Spleen (tissue), 7 donors: ENCODE measurements around the gene NRG4.

Experiments used
- CTCF ChIP-seq, 11 experiments: fragments of 200-600 bp in 7 of 11; fragments of 450-650 bp in 4 of 11; sonication (generic) in 4 of 11; IDR thresholded peaks in 8 of 11; conservative IDR thresholded peaks in 3 of 11; 1 replicate in 7 of 11; 2 replicates in 4 of 11; pipeline versions ENCODE4 v1.4.0 to v1.8.0; 2016 to 2021; ENCODE audit warnings: antibody characterized with exemption in 11 of 11, inconsistent platforms in 4 of 11, mild to moderate bottlenecking in 1 of 11
- POLR2AphosphoS5 ChIP-seq, 3 donors: sonication (generic); formaldehyde crosslinking; IDR thresholded peaks; one replicate each; pipeline ENCODE4 v1.5.1; 2017; ENCODE audit warnings: antibody characterized with exemption in 3 of 3
- donor health status: DM: no; HTN: no; CAD: no; lungs with moderate emphysema.
- donor health status: DM: no; HTN: no; CAD: no.
- donor health status: DM: no; HTN: no; CAD: no.

- TF ChIP-seq CTCF (IDR thresholded peaks at IDR 0.05 in 8 of 11, conservative IDR thresholded peaks at IDR 0.05 in 3 of 11): no peak
- TF ChIP-seq POLR2AphosphoS5 (IDR thresholded peaks at IDR 0.05): no peak
Measured at GRCh38 chr15:75942464-75942863, 69.8 kb downstream of the NRG4 start.
